ENCODE data around the gene DCLK2. TPM values are rescaled to one million over a fixed set of nuclear protein-coding genes. Genes with fewer than 3 reads are reported as not detected.
A peak's percentile ranks its signal among the peaks of the same experiment; 100 is the strongest.

The DCLK2 gene
- total and polyA plus RNA-seq, 2 of the 4 experiments (the other 2 are of a cell fraction), result 11.3 to 15.5 TPM

- Histone ChIP-seq H4K20me1 (ENCODE audit: insufficient read depth, low read length) (no peaks in the 10 kb centered on the region), H2AFZ (replicated peaks; ENCODE audit: low read length, poor library complexity) (no peak overlapping the region), H3K4me1 (ENCODE audit: control insufficient read depth, insufficient read depth, low read length) (no peaks in the 10 kb centered on the region; the same call in 1 of the 2 replicates), H3K14ac (replicated peaks; ENCODE audit: low read depth, low read length) (no peak overlapping the region), H2BK20ac (ENCODE audit: low read depth, low read length) (no peak overlapping the region), H3K4me3 (ENCODE audit: insufficient read depth, low read depth, low read length) (no peak overlapping the region), H3K56ac (ENCODE audit: extremely low read depth, insufficient read depth, low read length) (no peak overlapping the region), H3K36me3 (ENCODE audit: control insufficient read depth, insufficient read depth, low read length) (no peaks in the 10 kb centered on the region), H3K27ac (ENCODE audit: insufficient read depth, low read length) (no peak overlapping the region), H3K9ac (ENCODE audit: low read depth, low read length) (no peak overlapping the region), H3K9me1 (ENCODE audit: insufficient read depth, low read length) (no peaks in the 10 kb centered on the region; the same call in 1 of the 2 replicates), H2AK9ac (replicated peaks; ENCODE audit: low read depth, low read length, poor library complexity) (no peak overlapping the region), H2BK120ac (ENCODE audit: low read depth, low read length) (no peak overlapping the region), H4K5ac (ENCODE audit: low read depth, low read length) (no peak overlapping the region), H3K79me1 (ENCODE audit: low read depth in 1 of 2, low read length in 2 of 2) (no peaks in the 10 kb centered on the region), H3K4me2 (ENCODE audit: low read depth, low read length) (no peak overlapping the region), H3K4ac (ENCODE audit: low read depth, low read length) (no peak overlapping the region), H2BK5ac (ENCODE audit: low read depth, low read length, poor library complexity, severe bottlenecking) (no peak overlapping the region), H3K9me3 (ENCODE audit: control insufficient read depth, insufficient read depth, low read length) (no peaks in the 10 kb centered on the region), H4K8ac (ENCODE audit: low read depth in 2 of 2, low read length in 2 of 2) (no peak overlapping the region), H2AK5ac (ENCODE audit: low read depth, low read length) (no peak overlapping the region), H4K91ac (ENCODE audit: insufficient read depth, low read depth, low read length) (no peak overlapping the region), H3K18ac (ENCODE audit: low read depth, low read length) (no peak overlapping the region), H2BK15ac (ENCODE audit: low read depth, low read length) (no peak overlapping the region), H3K27me3 (ENCODE audit: control insufficient read depth, insufficient read depth, low read length) (no peaks in the 10 kb centered on the region), H3K23ac (ENCODE audit: low read depth, low read length) (no peak overlapping the region)
- TF ChIP-seq BHLHE40 (IDR thresholded peaks at IDR 0.05; ENCODE audit: low read depth, low read length) (no peak), USF2 (IDR thresholded peaks at IDR 0.05; ENCODE audit: low read depth, low read length) (no peak), RAD21 (IDR thresholded peaks at IDR 0.05; ENCODE audit: low read length) (no peak), CHD1 (IDR thresholded peaks at IDR 0.05; ENCODE audit: low read depth, low read length) (no peak), FOS (IDR thresholded peaks at IDR 0.05; ENCODE audit: low read depth, low read length) (no peak), NFE2L2 (IDR thresholded peaks at IDR 0.05; ENCODE audit: low read depth, low read length) (no peak)
- DNase-seq, result peak; percentile 47
- BruUV-seq (replicated peaks), result no TSS peak
- POLR2A ChIA-PET (ENCODE audit: unreplicated experiment), result no interaction called here
- dilution Hi-C loops (cut with HindIII; ENCODE audit: low sequenced_read_pairs, unreplicated experiment), result no loop called here
- CTCF ChIA-PET, result interaction anchor here (0.7 kb wide), 1 partner anchor 804 kb away, joined by 3 read pairs; no protein-coding TSS in a partner anchor
- ATAC-seq (ENCODE audit: low read depth), result peak; percentile 71
- intact Hi-C loops (cut with micrococcal nuclease), result no loop called here
- in situ Hi-C loops (cut with MboI; ENCODE audit: low sequenced_read_pairs), result no loop called here
Observed at GRCh38 chr4:150063128-150063527, 15.1 kb upstream of the DCLK2 start.

Measured in IMR-90 (cell line).